ENCODE data around the gene GRID2IP.

Gene GRID2IP

GRCh38 chr7:6559896-6560295 lies 8.6 kb upstream of the GRID2IP start:
- no peak for FAIRE-seq

- no peak for FAIRE-seq
Measured at GRCh38 chr7:6558837-6559236, 7.6 kb upstream of the GRID2IP start.

- FAIRE-seq, result no peak
Measured at GRCh38 chr7:6556196-6556595, 4.9 kb upstream of the GRID2IP start.

- FAIRE-seq, result no peak
Measured at GRCh38 chr7:6554848-6555247, 3.6 kb upstream of the GRID2IP start.

GRCh38 chr7:6553448-6554044 lies 2.3 kb upstream of the GRID2IP start:
- FAIRE-seq, result no peak

- FAIRE-seq, result no peak
Measured at GRCh38 chr7:6547400-6547799, 3.9 kb downstream of the GRID2IP start.

- no peak for FAIRE-seq
Measured at GRCh38 chr7:6546498-6547251, 4.6 kb downstream of the GRID2IP start.

- FAIRE-seq, result no peak
Measured at GRCh38 chr7:6545398-6546126, 5.7 kb downstream of the GRID2IP start.

- no peak for FAIRE-seq
Measured at GRCh38 chr7:6542368-6542767, 8.9 kb downstream of the GRID2IP start.

GRCh38 chr7:6536262-6537260 lies 14.7 kb downstream of the GRID2IP start:
- no peak for FAIRE-seq

GRCh38 chr7:6533893-6534495 lies 17.3 kb downstream of the GRID2IP start:
- FAIRE-seq, result no peak

- FAIRE-seq, result no peak
Measured at GRCh38 chr7:6532516-6532915, 18.7 kb downstream of the GRID2IP start.

- FAIRE-seq, result no peak
Measured at GRCh38 chr7:6531492-6532279, 19.6 kb downstream of the GRID2IP start.

- FAIRE-seq, result no peak
Measured at GRCh38 chr7:6530626-6531491, 20.4 kb downstream of the GRID2IP start.

- FAIRE-seq, result no peak
Measured at GRCh38 chr7:6529643-6530042, 21.6 kb downstream of the GRID2IP start.

GRCh38 chr7:6528401-6529130 lies 22.7 kb downstream of the GRID2IP start:
- FAIRE-seq, result no peak

GRCh38 chr7:6526997-6527378 lies 24.3 kb downstream of the GRID2IP start:
- no peak for FAIRE-seq

- no peak for FAIRE-seq
Measured at GRCh38 chr7:6520163-6520981, 30.9 kb downstream of the GRID2IP start.
